DMS79 (cell line): ENCODE data around the gene DDR1.
"Not testable (repeated sequence)": the region's sequence is repeated elsewhere in the genome, so short reads cannot be mapped to it uniquely, and the experiment has no call there.

Experiments used
- DNase-seq: peaks from one replicate; lab custom pipeline; 2025; lab: John Stamatoyannopoulos, UW

DDR1 gene

GRCh38 chr6:30894381-30894780, 10.1 kb downstream of the DDR1 start:
- no peak for DNase-seq

- DNase-seq, result no peak
Measured at GRCh38 chr6:30894935-30895334, 10.6 kb downstream of the DDR1 start.

GRCh38 chr6:30895343-30895742, 11.0 kb downstream of the DDR1 start:
- DNase-seq, result no peak

- DNase-seq, result no peak
Measured at GRCh38 chr6:30896541-30896940, 12.2 kb downstream of the DDR1 start.

- no peak for DNase-seq
Measured at GRCh38 chr6:30897882-30898281, 13.6 kb downstream of the DDR1 start.

- no peak for DNase-seq
Measured at GRCh38 chr6:30898750-30899360, 14.5 kb downstream of the DDR1 start.

GRCh38 chr6:30900863-30901417, 16.6 kb downstream of the DDR1 start:
- no peak for DNase-seq

- no peak for DNase-seq
Measured at GRCh38 chr6:30901436-30901835, 17.1 kb downstream of the DDR1 start.

GRCh38 chr6:30902196-30902595, 17.9 kb downstream of the DDR1 start:
- not testable (repeated sequence) for DNase-seq

- DNase-seq, result no peak
Measured at GRCh38 chr6:30902709-30903108, 18.4 kb downstream of the DDR1 start.

- no peak for DNase-seq
Measured at GRCh38 chr6:30903236-30903635, 18.9 kb downstream of the DDR1 start.

GRCh38 chr6:30907290-30907757, 23.0 kb downstream of the DDR1 start:
- DNase-seq, result not testable (repeated sequence)

- DNase-seq, result peak; percentile 97
Measured at GRCh38 chr6:30907758-30908591, 23.7 kb downstream of the DDR1 start, which contains the start of gene GTF2H4. Gene GTF2H4, plus strand, starts transcription at chr6:30908207.

- DNase-seq, result no peak
Measured at GRCh38 chr6:30908700-30909099, 24.4 kb downstream of the DDR1 start.

GRCh38 chr6:30910473-30910872, 26.2 kb downstream of the DDR1 start:
- not testable (repeated sequence) for DNase-seq

GRCh38 chr6:30912746-30913520, 28.6 kb downstream of the DDR1 start:
- DNase-seq, result no peak

GRCh38 chr6:30913721-30914075, 29.4 kb downstream of the DDR1 start:
- no peak for DNase-seq

GRCh38 chr6:30914076-30914853, 29.9 kb downstream of the DDR1 start, which contains the start of gene VARS2:
Gene VARS2, plus strand, starts transcription at chr6:30914238. Its CDS starts 599 bp downstream, at chr6:30914837.
- DNase-seq, result peak; percentile 64

GRCh38 chr6:30914854-30915590, 30.7 kb downstream of the DDR1 start:
- no peak for DNase-seq

- DNase-seq, result peak; percentile 11
Measured at GRCh38 chr6:30915591-30915946, 31.2 kb downstream of the DDR1 start.

GRCh38 chr6:30917041-30917440, 32.7 kb downstream of the DDR1 start:
- DNase-seq, result no peak
